IMR-90 (cell line): Measurements from ENCODE around the gene ME1. TPM values are rescaled to one million over a fixed set of nuclear protein-coding genes. Genes with fewer than 3 reads are reported as not detected.

Source experiments
- ATAC-seq: fragments of 200-7000 bp; cut with Tn5 transposase; 2 replicates; pipeline ENCODE4 v1.9.1; 2020; ENCODE audit warnings: low read depth, mild to moderate bottlenecking, moderate library complexity
- BruUV-seq: library from RNA; stranded (reverse); fragments of 400-500 nt; replicated peaks from 2 replicates; lab custom pipeline; 2021; lab: Mats Ljungman, UMichigan
- CTCF ChIA-PET: fragments of 300-600 bp; formaldehyde crosslinking; extraction: SDS; loops from one replicate; lab custom pipeline; 2021; ENCODE audit warnings: antibody characterized with exemption; lab: Yijun Ruan, JAX
- POLR2A ChIA-PET: fragments of 300-600 bp; sonication (Branson Sonifier 250); formaldehyde crosslinking; loops from one replicate; lab custom pipeline; 2022; ENCODE audit warnings: antibody characterized with exemption; ENCODE audit not compliant: unreplicated experiment; lab: Charles Lee
- DNase-seq: peaks from one replicate; pipeline ENCODE4 v3.0.0; 2013
- H2AFZ ChIP-seq: replicated peaks from 2 replicates; pipeline ENCODE3; 2013; ENCODE audit warnings: low read length, mild to moderate bottlenecking; ENCODE audit not compliant: poor library complexity
- H2AK5ac ChIP-seq: 2 replicates; pipeline ENCODE4 v1.6.1; 2013; ENCODE audit warnings: low read depth, low read length, inconsistent platforms
- H2AK9ac ChIP-seq: replicated peaks from 2 replicates; pipeline ENCODE3; 2013; ENCODE audit warnings: mild to moderate bottlenecking, low read depth, low read length, moderate library complexity; ENCODE audit not compliant: poor library complexity
- H2BK120ac ChIP-seq: 2 replicates; pipeline ENCODE4 v1.6.1; 2013; ENCODE audit warnings: low read depth, low read length, inconsistent platforms
- H2BK15ac ChIP-seq: 3 replicates; pipeline ENCODE4 v1.6.1; 2013; ENCODE audit warnings: low read depth, low read length, inconsistent platforms
- H2BK20ac ChIP-seq: 2 replicates; pipeline ENCODE4 v1.6.1; 2013; ENCODE audit warnings: low read depth, mild to moderate bottlenecking, inconsistent platforms, low read length, moderate library complexity
- H2BK5ac ChIP-seq: 2 replicates; pipeline ENCODE4 v1.6.1; 2013; ENCODE audit warnings: mild to moderate bottlenecking, low read depth, low read length, inconsistent platforms; ENCODE audit not compliant: poor library complexity, severe bottlenecking
- H3K14ac ChIP-seq: replicated peaks from 2 replicates; pipeline ENCODE4 v1.6.1; 2013; ENCODE audit warnings: low read depth, low read length, inconsistent platforms
- H3K18ac ChIP-seq: 2 replicates; pipeline ENCODE4 v1.6.1; 2013; ENCODE audit warnings: low read depth, low read length, control low read depth
- H3K23ac ChIP-seq: 2 replicates; pipeline ENCODE4 v1.6.1; 2013; ENCODE audit warnings: low read depth, low read length, inconsistent platforms
- H3K27ac ChIP-seq: 2 replicates; pipeline ENCODE4 v1.5.1; 2013; ENCODE audit warnings: mild to moderate bottlenecking, control low read depth, low read length; ENCODE audit not compliant: insufficient read depth
- H3K27me3 ChIP-seq: 2 replicates; pipeline ENCODE4 v1.6.1; 2013; ENCODE audit warnings: low read length; ENCODE audit not compliant: control insufficient read depth, insufficient read depth
- H3K36me3 ChIP-seq: 2 replicates; pipeline ENCODE4 v1.6.1; 2013; ENCODE audit warnings: low read length, mixed read lengths; ENCODE audit not compliant: control insufficient read depth, insufficient read depth
- H3K4ac ChIP-seq: 2 replicates; pipeline ENCODE4 v1.6.1; 2013; ENCODE audit warnings: low read depth, low read length, inconsistent platforms
- H3K4me1 ChIP-seq: 2 replicates; pipeline ENCODE4 v1.6.1; 2013; ENCODE audit warnings: low read length, mixed read lengths; ENCODE audit not compliant: control insufficient read depth, insufficient read depth
- H3K4me2 ChIP-seq: 2 replicates; pipeline ENCODE4 v1.6.1; 2013; ENCODE audit warnings: low read depth, mild to moderate bottlenecking, control low read depth, low read length, moderate library complexity
- H3K4me3 ChIP-seq: 2 replicates; pipeline ENCODE4 v1.5.1; 2013; ENCODE audit warnings: low read depth, mild to moderate bottlenecking, control low read depth, low read length, moderate library complexity; ENCODE audit not compliant: insufficient read depth
- H3K56ac ChIP-seq: 2 replicates; pipeline ENCODE4 v1.6.1; 2013; ENCODE audit warnings: low read length, inconsistent platforms; ENCODE audit not compliant: insufficient read depth; ENCODE audit errors: extremely low read depth
- H3K79me1 ChIP-seq, 2 experiments: 2 replicates each; pipeline ENCODE4 v1.6.1; 2013; ENCODE audit warnings: low read length in 2 of 2, inconsistent platforms in 1 of 2, low read depth in 1 of 2
- H3K9ac ChIP-seq: 2 replicates; pipeline ENCODE4 v1.6.1; 2013; ENCODE audit warnings: low read depth, low read length, control low read depth
- H3K9me1 ChIP-seq: 2 replicates; pipeline ENCODE4 v1.6.1; 2013; ENCODE audit warnings: low read length, inconsistent platforms; ENCODE audit not compliant: insufficient read depth
- H3K9me3 ChIP-seq: 2 replicates; pipeline ENCODE4 v1.6.1; 2013; ENCODE audit warnings: low read length; ENCODE audit not compliant: control insufficient read depth, insufficient read depth
- H4K20me1 ChIP-seq: 2 replicates; pipeline ENCODE4 v1.6.1; 2013; ENCODE audit warnings: low read length, inconsistent platforms; ENCODE audit not compliant: insufficient read depth
- H4K5ac ChIP-seq: 2 replicates; pipeline ENCODE4 v1.6.1; 2013; ENCODE audit warnings: mild to moderate bottlenecking, low read depth, low read length, control low read depth
- H4K8ac ChIP-seq, 2 experiments: 2 replicates each; pipeline ENCODE4 v1.6.1; 2013; ENCODE audit warnings: low read depth in 2 of 2, low read length in 2 of 2, control low read depth in 1 of 2, inconsistent platforms in 1 of 2
- H4K91ac ChIP-seq: 2 replicates; pipeline ENCODE4 v1.6.1; 2013; ENCODE audit warnings: low read depth, low read length, inconsistent platforms; ENCODE audit not compliant: insufficient read depth
- BHLHE40 ChIP-seq: fragments of 150-350 bp; IDR thresholded peaks from 2 replicates; pipeline ENCODE4 v1.6.1; 2016; ENCODE audit warnings: mild to moderate bottlenecking, low read depth, low read length
- CEBPB ChIP-seq: IDR thresholded peaks from 2 replicates; pipeline ENCODE4 v1.6.1; 2012; ENCODE audit warnings: low read depth, low read length, improper control_type of control experiment
- CHD1 ChIP-seq: IDR thresholded peaks from 2 replicates; pipeline ENCODE4 v1.6.1; 2012; ENCODE audit warnings: low read depth, low read length, improper control_type of control experiment
- CTCF ChIP-seq: conservative IDR thresholded peaks from 2 replicates; pipeline ENCODE4 v1.5.1; 2012; ENCODE audit warnings: mild to moderate bottlenecking, low read depth, low read length, improper control_type of control experiment
- ELK1 ChIP-seq: fragments of 150-350 bp; IDR thresholded peaks from 2 replicates; pipeline ENCODE4 v1.6.1; 2016; ENCODE audit warnings: low read depth, mild to moderate bottlenecking, low read length, moderate library complexity, borderline replicate concordance
- FOS ChIP-seq: fragments of 150-350 bp; IDR thresholded peaks from 2 replicates; pipeline ENCODE4 v1.6.1; 2016; ENCODE audit warnings: low read depth, low read length
- MAFK ChIP-seq: IDR thresholded peaks from 2 replicates; pipeline ENCODE4 v1.6.1; 2012; ENCODE audit warnings: low read depth, low read length, improper control_type of control experiment
- MAZ ChIP-seq: IDR thresholded peaks from 2 replicates; pipeline ENCODE4 v1.6.1; 2012; ENCODE audit warnings: low read depth, mild to moderate bottlenecking, low read length, improper control_type of control experiment, moderate library complexity, borderline replicate concordance
- MXI1 ChIP-seq: IDR thresholded peaks from 2 replicates; pipeline ENCODE4 v1.6.1; 2012; ENCODE audit warnings: low read depth, mild to moderate bottlenecking, low read length, moderate library complexity, borderline replicate concordance
- NFE2L2 ChIP-seq: fragments of 150-350 bp; IDR thresholded peaks from 2 replicates; pipeline ENCODE4 v1.6.1; 2016; ENCODE audit warnings: low read depth, mild to moderate bottlenecking, low read length
- POLR2A ChIP-seq: IDR thresholded peaks from 2 replicates; pipeline ENCODE4 v1.6.1; 2012; ENCODE audit warnings: mild to moderate bottlenecking, low read depth, low read length
- RCOR1 ChIP-seq: IDR thresholded peaks from 2 replicates; pipeline ENCODE4 v1.6.1; 2012; ENCODE audit warnings: mild to moderate bottlenecking, low read length, improper control_type of control experiment; ENCODE audit not compliant: insufficient replicate concordance
- RFX5 ChIP-seq: IDR thresholded peaks from 2 replicates; pipeline ENCODE4 v1.8.0; 2012; ENCODE audit warnings: low read depth, mild to moderate bottlenecking, low read length, moderate library complexity
- SMC3 ChIP-seq: fragments of 150-350 bp; IDR thresholded peaks from 2 replicates; pipeline ENCODE4 v1.6.1; 2016; ENCODE audit warnings: low read depth, mild to moderate bottlenecking, antibody characterized with exemption, low read length, moderate library complexity
- WGBS, 2 experiments: methylation state at CpG; one replicate each; pipeline versions ENCODE4 v1.1.5 to v1.1.7; 2013; ENCODE audit warnings: missing lambda C conversion rate in 2 of 2; ENCODE audit not compliant: insufficient read length in 1 of 2; ENCODE audit errors: extremely low coverage in 2 of 2; 5-methylcytosine and 5-hydroxymethylcytosine counted together
- dilution Hi-C: fragments of 300-500 bp; cut with HindIII; formaldehyde crosslinking; loops from one replicate; pipeline ENCODE4 v1.14.3; 2018; ENCODE audit warnings: low sequenced_read_pairs; ENCODE audit not compliant: unreplicated experiment
- in situ Hi-C: fragments of 300-500 bp; cut with MboI; formaldehyde crosslinking; loops from 3 replicates; pipeline ENCODE4 v1.14.3; 2019; ENCODE audit warnings: low sequenced_read_pairs, inconsistent platforms, mixed read lengths
- intact Hi-C: fragments of 100-400 bp; cut with micrococcal nuclease; formaldehyde crosslinking; loops from 2 replicates; pipeline ENCODE4 v1.10.0; 2022
- polyA plus RNA-seq, 3 experiments: library from polyadenylated mRNA; depleted of rRNA; stranded (reverse); fragments of >200 nt; gene quantifications; 2 replicates each; pipeline ENCODE4 v1.2.3, GENCODE V29; 2012; ENCODE audit warnings: low replicate concordance in 1 of 3
- total RNA-seq: library from RNA; depleted of rRNA; stranded (reverse); fragments of >200 nt; gene quantifications from 2 replicates; pipeline ENCODE4 v1.2.3, GENCODE V29; 2012

Gene ME1
- total and polyA plus RNA-seq, 2 of the 4 experiments (the other 2 are of a cell fraction) = 21.5 to 24.4 TPM

GRCh38 chr6:83303426-83303825, 127.4 kb downstream of the ME1 start:
- Histone ChIP-seq H2AFZ (no peak overlapping the region), H3K18ac (no peak overlapping the region), H3K4ac (no peak overlapping the region), H3K4me3 (no peak overlapping the region), H4K20me1 (no peaks in the 10 kb centered on the region), H3K79me1 (no peaks in the 10 kb centered on the region; a peak in 1 of 4 replicates), H3K4me2 (no peak overlapping the region), H3K56ac (no peak overlapping the region), H3K27ac (no peak overlapping the region), H3K36me3 (no peaks in the 10 kb centered on the region), H2BK120ac (no peak overlapping the region), H3K23ac (no peak overlapping the region), H2BK5ac (no peak overlapping the region), H3K9me1 (no peaks in the 10 kb centered on the region), H2AK9ac (no peak overlapping the region), H2AK5ac (no peak overlapping the region), H3K27me3 (no peaks in the 10 kb centered on the region), H4K8ac (no peak overlapping the region), H3K9ac (no peak overlapping the region), H4K91ac (no peak overlapping the region), H3K14ac (no peak overlapping the region), H4K5ac (no peak overlapping the region), H2BK15ac (no peak overlapping the region), H3K9me3 (no peaks in the 10 kb centered on the region), H2BK20ac (no peak overlapping the region), H3K4me1 (peaks cover 3% of the 10 kb centered on the region; the same call in 1 of the 2 replicates)
- WGBS, 2 experiments = no CpG with 5 or more reads among the region's 1 CpG
- TF ChIP-seq CEBPB (no peak), MXI1 (no peak), CTCF (no peak), ELK1 (no peak), SMC3 (no peak), POLR2A (no peak), MAFK (no peak), BHLHE40 (no peak), MAZ (no peak), CHD1 (no peak), RCOR1 (no peak), FOS (no peak), NFE2L2 (no peak), RFX5 (no peak)
- ATAC-seq (0 out of 2 replicates have a peak, but pooled peaks have one; percentile 27), DNase-seq (peak; percentile 36)
- intact Hi-C loops (no loop called here), in situ Hi-C loops (no loop called here), dilution Hi-C loops (no loop called here)
- CTCF ChIA-PET = no interaction called here
- POLR2A ChIA-PET = no interaction called here
- BruUV-seq = no TSS peak
